Stimulated activated CD8-positive, alpha-beta memory T cell treated with anti-CD3 and anti-CD28 coated beads, Interleukin-12 subunit alpha, Interleukin-12 subunit beta, amount 100 ng/mL, for 24 hours (primary cell): ENCODE results near the gene TOPORS.

Experiments used
- DNase-seq: peaks from one replicate; pipeline ENCODE4 v3.0.0-alpha.2; 2020; ENCODE audit errors: extremely low read depth

Gene TOPORS

GRCh38 chr9:32503008-32503407 lies 49.4 kb downstream of the TOPORS start:
- no peak for DNase-seq

DNA sequence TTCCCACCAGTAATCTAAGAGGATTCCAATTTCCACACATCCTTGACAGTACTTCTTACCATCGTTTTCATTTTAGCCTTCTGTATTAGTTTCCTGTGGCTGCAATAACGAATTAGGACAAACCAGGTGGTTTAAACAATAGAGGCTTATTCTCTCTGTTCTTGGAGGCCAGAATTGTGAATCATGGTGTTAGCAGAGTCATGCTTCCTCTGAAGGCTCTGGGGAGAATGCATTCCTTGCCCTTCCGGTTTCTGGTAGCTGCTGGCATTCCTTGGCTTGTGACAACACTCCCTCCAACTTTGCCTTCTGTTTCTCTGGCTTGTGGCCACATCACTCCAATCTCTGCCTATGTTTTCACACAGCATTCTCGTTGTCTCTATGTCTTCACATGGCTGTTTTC lies 49.9 kb downstream of the TOPORS start:
- no peak for DNase-seq

- no peak for DNase-seq
Observed at GRCh38 chr9:32501868-32502267, 50.5 kb downstream of the TOPORS start.

GRCh38 chr9:32500768-32501167 lies 51.6 kb downstream of the TOPORS start:
- DNase-seq: no peak

- DNase-seq: no peak
Observed at GRCh38 chr9:32497921-32498320, 54.5 kb downstream of the TOPORS start.

DNA sequence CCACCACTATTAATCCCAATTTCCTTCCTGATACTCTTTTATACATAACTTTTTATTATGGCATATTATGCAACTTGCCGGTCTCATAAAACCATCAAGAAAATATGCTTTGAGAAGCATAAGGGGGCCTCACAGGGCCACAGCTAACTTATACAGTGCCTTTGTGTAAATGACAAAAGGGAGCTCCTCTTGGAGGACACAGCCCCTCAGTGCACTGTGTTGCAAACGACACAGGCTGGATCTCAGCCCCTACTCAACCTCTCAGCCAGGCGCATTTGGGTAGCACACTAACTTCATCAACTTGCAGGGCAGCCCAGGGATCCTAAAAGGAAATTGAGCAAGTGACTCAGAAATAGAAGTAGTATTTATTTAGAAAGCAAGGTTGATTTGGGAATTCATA lies 61.8 kb downstream of the TOPORS start:
- DNase-seq: no peak
